OCI-LY3 (cell line): ENCODE results near the gene EIF4EBP2.
A peak's percentile ranks its signal among the peaks of the same experiment; 100 is the strongest.

Experiments used
- H2AFZ ChIP-seq: fragments of 200-600, 300-600 bp; shearing (Covaris generic); 2 replicates; pipeline ENCODE4 v1.6.0; 2014; ENCODE audit warnings: antibody characterized with exemption, low read depth, low read length
- H3K27ac ChIP-seq: fragments of 200-600, 300-600 bp; sonication (generic); 2 replicates; pipeline ENCODE4 v1.5.1; 2014; ENCODE audit warnings: mild to moderate bottlenecking, low read length, moderate library complexity, mixed read lengths
- H3K27me3 ChIP-seq: fragments of 200-600, 300-600 bp; sonication (generic); 2 replicates; pipeline ENCODE4 v1.6.1; 2014; ENCODE audit warnings: low read depth, low read length, mixed read lengths
- H3K36me3 ChIP-seq: fragments of 200-600, 300-600 bp; sonication (generic); replicated peaks from 2 replicates; pipeline ENCODE3; 2014; ENCODE audit warnings: low read depth, low read length, mixed read lengths
- H3K4me1 ChIP-seq: fragments of 300-600, 200-600 bp; sonication (generic); 2 replicates; pipeline ENCODE4 v1.6.1; 2014; ENCODE audit warnings: low read length, mixed read lengths
- H3K4me2 ChIP-seq: fragments of 200-600, 300-600 bp; sonication (generic); 2 replicates; pipeline ENCODE4 v1.6.1; 2014; ENCODE audit warnings: low read length, mixed read lengths
- H3K4me3 ChIP-seq: fragments of 300-600, 200-600 bp; sonication (generic); 2 replicates; pipeline ENCODE4 v1.5.1; 2014; ENCODE audit warnings: antibody characterized with exemption, mild to moderate bottlenecking, low read length, moderate library complexity
- H3K79me2 ChIP-seq: fragments of 300-600, 200-600 bp; shearing (Covaris generic); 2 replicates; pipeline ENCODE4 v1.6.1; 2014; ENCODE audit warnings: mild to moderate bottlenecking, low read length, mixed read lengths
- H3K9ac ChIP-seq: fragments of 300-600, 200-600 bp; shearing (Covaris generic); 2 replicates; pipeline ENCODE4 v1.6.0; 2014; ENCODE audit warnings: mild to moderate bottlenecking, low read length, moderate library complexity
- H3K9me3 ChIP-seq: fragments of 200-600, 300-600 bp; shearing (Covaris generic); 2 replicates; pipeline ENCODE4 v1.6.1; 2014; ENCODE audit warnings: low read length, mixed read lengths; ENCODE audit not compliant: insufficient read depth
- H4K20me1 ChIP-seq: fragments of 200-600, 300-600 bp; sonication (generic); 2 replicates; pipeline ENCODE4 v1.6.1; 2016; ENCODE audit warnings: low read length, mixed read lengths; ENCODE audit not compliant: insufficient read depth
- CTCF ChIP-seq: fragments of 200-600, 300-600 bp; sonication (generic); IDR thresholded peaks from 2 replicates; pipeline ENCODE4 v1.5.1; 2014; ENCODE audit warnings: antibody characterized with exemption, low read length, low read depth
- EZH2phosphoT487 ChIP-seq: fragments of 200-600 bp; shearing (Covaris generic); IDR thresholded peaks from 2 replicates; pipeline ENCODE4 v1.6.1; 2018; ENCODE audit warnings: antibody characterized with exemption, mixed run types, low read depth

EIF4EBP2 gene

GRCh38 chr10:70379581-70380176 lies 24.3 kb upstream of the EIF4EBP2 start:
- no peaks in the 10 kb centered on the region for H3K36me3 ChIP-seq
- H3K9ac ChIP-seq, result no peak overlapping the region
- peaks cover 5% of the 10 kb centered on the region; the same call in 1 of the 2 replicates for H3K4me1 ChIP-seq
- TF ChIP-seq EZH2phosphoT487 (no peak), CTCF (peak; percentile 43)
- H3K9me3 ChIP-seq, result no peaks in the 10 kb centered on the region
- H3K27me3 ChIP-seq, result no peaks in the 10 kb centered on the region
- no peak overlapping the region for H3K4me2 ChIP-seq
- H3K27ac ChIP-seq, result no peak overlapping the region
- H3K79me2 ChIP-seq, result 0 out of 2 replicates have a peak, but pooled peaks cover 5% of the 10 kb centered on the region
- H2AFZ ChIP-seq, result no peak overlapping the region
- 0 out of 2 replicates have a peak, but pooled peaks cover 3% of the 10 kb centered on the region for H4K20me1 ChIP-seq
- no peak overlapping the region for H3K4me3 ChIP-seq

- Histone ChIP-seq H3K9me3 (no peaks in the 10 kb centered on the region), H3K4me2 (no peak overlapping the region), H3K9ac (no peak overlapping the region), H2AFZ (no peak overlapping the region), H3K4me3 (no peak overlapping the region), H3K27me3 (no peaks in the 10 kb centered on the region), H4K20me1 (0 out of 2 replicates have a peak, but pooled peaks cover 3% of the 10 kb centered on the region), H3K36me3 (no peaks in the 10 kb centered on the region), H3K79me2 (0 out of 2 replicates have a peak, but pooled peaks cover 5% of the 10 kb centered on the region), H3K27ac (no peak overlapping the region), H3K4me1 (peaks cover 5% of the 10 kb centered on the region; the same call in 1 of the 2 replicates)
- TF ChIP-seq EZH2phosphoT487 (no peak), CTCF (no peak)
Observed at GRCh38 chr10:70380350-70381135, 23.4 kb upstream of the EIF4EBP2 start.

- H3K36me3 ChIP-seq, result no peaks in the 10 kb centered on the region
- H3K9ac ChIP-seq, result peak overlapping the region; percentile 74
- H3K27ac ChIP-seq, result no peak overlapping the region
- TF ChIP-seq EZH2phosphoT487 (no peak), CTCF (no peak)
- peak overlapping the region; percentile 89 for H3K4me3 ChIP-seq
- H3K4me2 ChIP-seq, result peak overlapping the region; percentile 82
- peak overlapping the region; percentile 86 for H2AFZ ChIP-seq
- peaks cover 5% of the 10 kb centered on the region; the same call in 1 of the 2 replicates for H3K4me1 ChIP-seq
- H3K79me2 ChIP-seq, result 0 out of 2 replicates have a peak, but pooled peaks cover 5% of the 10 kb centered on the region
- H3K9me3 ChIP-seq, result no peaks in the 10 kb centered on the region
- no peaks in the 10 kb centered on the region for H3K27me3 ChIP-seq
- H4K20me1 ChIP-seq, result 0 out of 2 replicates have a peak, but pooled peaks cover 3% of the 10 kb centered on the region
Observed at GRCh38 chr10:70381471-70382421, 22.2 kb upstream of the EIF4EBP2 start.
